DMS53 treated with DMSO at 0.1 percent for 48 hours (cell line): ENCODE data around the gene MAPRE2.

ENCODE experiments used
- DNase-seq: peaks from one replicate; lab custom pipeline; 2025; ENCODE audit not compliant: unreplicated experiment; lab: John Stamatoyannopoulos, UW

The MAPRE2 gene

DNA sequence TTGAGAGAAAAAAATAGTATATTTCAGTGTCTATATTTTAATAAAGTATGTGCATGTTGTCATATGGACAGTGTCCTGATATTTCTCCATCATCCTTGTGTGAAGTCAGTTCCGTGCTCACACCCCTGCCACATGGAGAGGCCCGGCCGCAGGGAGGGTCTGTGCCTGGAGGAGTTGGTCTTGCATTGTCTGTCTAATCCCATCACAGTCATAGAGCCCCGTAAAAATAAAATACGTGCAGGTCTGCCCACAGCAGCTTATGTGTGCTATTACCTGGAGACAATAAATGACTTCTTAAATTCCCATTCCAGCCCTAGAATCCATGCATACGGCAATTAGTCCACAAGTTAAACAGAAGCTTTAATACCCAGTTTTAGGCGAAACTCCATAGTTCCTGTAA is 20.1 kb downstream of the MAPRE2 start:
- no peak for DNase-seq

DNA sequence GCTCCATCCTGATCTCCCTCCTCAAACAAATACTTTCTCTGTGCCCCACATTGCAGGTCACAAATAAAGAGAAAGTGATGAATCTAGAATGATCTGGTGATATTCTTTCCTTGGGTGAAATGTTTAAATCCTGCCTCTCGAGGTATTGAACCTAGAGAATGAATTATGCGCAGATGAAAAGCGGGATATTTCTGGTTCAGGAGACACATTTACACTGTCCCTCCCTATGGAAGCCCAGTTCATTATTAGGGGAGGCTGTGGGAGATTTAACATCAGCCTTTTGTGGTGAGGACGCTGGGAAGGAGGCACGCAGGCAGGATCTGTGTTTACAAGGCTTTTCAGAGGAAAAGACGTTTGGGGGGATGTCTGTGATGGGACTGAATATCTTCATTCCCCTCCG is 20.6 kb downstream of the MAPRE2 start:
- no peak for DNase-seq

DNA sequence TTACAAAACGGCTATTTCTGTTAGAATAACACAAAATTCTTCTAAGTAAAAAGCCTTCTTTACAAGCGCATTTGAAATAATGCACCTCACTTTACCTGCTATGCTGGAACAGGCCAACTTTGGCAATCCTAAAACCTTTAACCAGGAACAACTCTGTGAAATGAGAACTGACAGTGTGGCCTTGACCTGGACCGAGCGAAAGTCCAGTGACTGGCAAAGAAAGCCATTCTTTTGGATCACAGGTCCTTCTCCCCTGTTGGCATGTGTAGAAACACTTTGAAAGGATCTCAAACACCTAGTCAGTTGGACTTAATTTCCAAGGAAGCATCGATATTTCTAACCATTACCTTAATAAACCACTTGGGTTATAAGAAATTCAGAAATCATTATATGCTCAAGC is 21.2 kb downstream of the MAPRE2 start:
- DNase-seq = no peak

- no peak for DNase-seq
These were observed 22.9 kb downstream of the MAPRE2 start for GRCh38 chr18:35063875-35064690.

DNA sequence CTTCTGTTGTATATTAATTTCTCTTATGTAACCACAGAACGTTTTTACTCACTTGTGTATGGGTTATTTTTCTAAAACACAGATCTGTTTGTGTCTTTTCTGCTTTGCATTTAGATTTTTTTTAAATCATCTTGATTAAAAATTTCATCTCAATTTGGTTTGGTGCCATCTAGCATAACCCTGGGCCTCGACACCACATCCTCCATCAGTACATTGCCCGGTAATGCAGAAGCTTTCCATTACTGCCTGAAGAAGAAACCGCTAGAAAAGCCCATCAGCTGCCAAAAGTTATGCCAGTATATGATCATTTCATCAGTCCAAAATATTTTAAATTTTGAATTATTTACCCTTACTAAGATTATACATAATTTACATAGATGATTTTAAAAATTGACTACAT is 26.2 kb downstream of the MAPRE2 start:
- no peak for DNase-seq

DNA sequence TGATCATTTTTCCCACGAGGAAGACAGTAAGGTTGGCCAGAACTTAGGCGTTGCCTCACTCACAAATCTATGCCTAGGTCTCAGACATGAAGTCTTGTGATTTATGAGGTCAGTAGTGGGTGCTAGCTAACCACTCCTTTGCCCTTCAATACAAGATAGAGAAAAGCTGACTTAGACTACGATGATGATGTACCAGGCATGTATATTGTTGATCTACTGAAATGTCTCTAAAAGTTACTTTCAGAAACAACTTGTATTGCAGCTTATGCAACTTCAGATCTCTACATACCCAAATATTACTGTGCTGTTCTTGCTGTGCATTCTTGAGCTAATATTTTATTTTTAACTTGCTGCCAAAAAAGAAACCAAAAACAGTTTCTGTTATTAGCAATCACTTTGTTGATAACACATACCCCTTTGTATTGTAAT is 30.6 kb downstream of the MAPRE2 start:
- no peak for DNase-seq

- no peak for DNase-seq
These were observed 31.4 kb downstream of the MAPRE2 start for GRCh38 chr18:35072616-35073015.

DNA sequence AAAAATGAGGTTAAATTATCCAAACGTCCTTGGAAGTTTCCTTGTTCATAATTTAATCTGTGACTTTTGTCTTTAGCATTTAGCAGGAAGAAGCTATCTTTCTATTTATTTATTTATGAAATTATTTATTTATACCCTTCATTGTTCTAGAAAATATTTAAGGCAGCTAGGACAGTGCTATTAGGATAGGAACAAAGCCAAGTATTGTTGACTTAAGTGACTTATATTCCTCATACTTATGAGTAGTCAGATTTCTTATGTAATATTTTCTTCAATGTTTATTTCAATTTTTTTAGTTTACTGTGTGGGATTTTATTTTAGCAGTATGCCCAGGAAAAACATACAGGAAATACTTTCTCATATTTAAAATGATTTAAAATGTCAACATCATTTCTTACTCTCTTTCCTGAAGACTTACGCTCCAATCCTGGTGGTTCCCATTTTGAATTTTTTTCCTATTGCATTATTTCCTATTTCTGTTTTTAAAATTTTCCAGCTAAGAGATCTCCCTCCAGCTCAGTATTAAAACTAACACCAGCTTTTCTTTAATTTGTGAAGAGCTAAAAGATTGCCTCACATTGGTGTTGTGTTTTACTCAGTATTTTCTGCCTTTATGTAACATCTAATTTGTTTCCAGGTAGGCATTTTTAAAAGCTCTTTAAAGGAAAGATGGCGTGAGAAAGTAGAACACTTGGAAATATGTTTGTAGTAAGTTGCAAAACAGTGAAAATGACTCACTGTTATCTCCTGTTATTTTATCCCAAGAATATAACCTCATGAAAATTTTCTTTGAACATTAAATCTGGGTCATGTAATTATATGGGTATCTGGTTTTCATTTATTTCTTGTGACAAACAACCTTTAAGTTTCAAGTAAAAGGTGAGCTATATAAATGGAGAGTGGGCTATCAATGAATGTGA is 32.2 kb downstream of the MAPRE2 start:
- DNase-seq = no peak

DNA sequence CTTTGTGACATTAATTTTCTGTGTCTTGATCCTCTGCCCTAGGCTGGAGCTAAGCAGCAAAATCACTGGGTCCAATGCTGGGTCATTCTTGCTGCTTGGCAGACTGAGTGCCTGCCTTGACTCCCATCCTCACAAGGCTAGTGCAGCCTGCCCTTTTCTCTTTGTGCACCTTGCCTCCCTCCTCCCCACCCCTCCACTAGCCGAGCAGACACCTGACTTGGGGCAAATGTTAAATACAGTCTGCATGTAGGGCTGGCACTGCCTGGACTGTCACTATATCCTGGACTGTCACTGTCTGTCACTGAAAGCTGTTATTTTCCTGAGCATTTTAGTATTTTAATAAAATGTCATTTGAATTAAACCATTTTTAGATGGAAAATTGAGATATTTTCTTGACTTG is 33.4 kb downstream of the MAPRE2 start:
- no peak for DNase-seq

DNA sequence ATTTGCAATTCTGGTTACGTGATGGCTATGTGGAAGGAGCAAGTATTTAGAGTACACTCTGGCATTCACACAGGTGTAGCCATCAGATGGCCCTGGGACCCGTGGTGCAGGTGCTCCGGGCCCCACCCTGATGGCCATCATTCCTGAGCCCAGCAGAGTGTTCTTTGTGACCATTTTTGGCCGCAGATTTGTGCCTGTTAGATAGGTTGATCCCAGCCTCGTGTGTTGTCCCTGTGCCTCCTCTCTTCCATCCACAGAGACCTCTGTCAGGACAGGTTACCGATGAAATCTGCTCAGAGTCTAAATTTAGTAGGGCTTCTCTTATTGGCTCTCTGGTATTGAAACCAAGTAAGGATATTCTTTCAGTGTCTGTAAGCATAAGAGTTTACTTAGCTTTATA is 33.9 kb downstream of the MAPRE2 start:
- DNase-seq = no peak

DNA sequence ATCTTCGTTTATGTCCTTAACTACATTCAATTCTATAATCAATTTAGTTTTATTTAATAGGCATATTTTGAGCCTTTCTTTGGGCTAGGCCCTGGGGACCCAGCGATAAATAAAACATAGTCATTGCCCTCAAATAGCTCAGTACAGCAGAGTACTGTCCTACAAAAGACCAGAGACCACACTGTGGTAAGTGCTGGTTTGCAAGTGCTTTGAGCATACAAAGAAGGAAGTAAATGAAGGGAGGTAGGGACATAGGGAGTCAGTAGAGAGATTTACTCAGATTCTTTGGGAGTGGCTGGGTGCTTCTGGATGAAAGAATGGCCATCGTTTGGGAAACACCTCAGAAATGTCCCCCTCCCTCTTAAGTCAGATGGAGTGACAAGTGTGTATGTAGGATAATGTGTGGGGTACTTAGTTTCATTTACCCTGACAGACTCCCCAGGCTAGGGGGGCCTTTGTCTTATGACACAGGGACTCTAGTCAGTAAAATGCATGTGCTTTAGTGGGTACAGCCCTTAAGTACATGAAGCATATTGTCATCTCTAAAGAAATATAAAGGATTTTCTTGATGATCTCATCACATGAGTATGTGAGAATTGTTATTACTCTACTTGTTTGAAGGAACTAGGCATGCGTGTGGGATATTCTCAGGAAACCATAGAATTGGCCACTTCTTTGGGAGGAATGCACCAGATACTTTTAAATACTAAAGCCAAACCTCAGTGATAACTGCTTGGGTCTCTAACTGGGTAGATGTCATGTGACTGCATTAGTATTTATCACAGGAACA is 35.1 kb downstream of the MAPRE2 start:
- DNase-seq = no peak

- DNase-seq = no peak
These were observed 36.7 kb downstream of the MAPRE2 start for GRCh38 chr18:35077937-35078336.

- no peak for DNase-seq
These were observed 38.8 kb downstream of the MAPRE2 start for GRCh38 chr18:35080058-35080457.

- DNase-seq = no peak
These were observed 42.0 kb downstream of the MAPRE2 start for GRCh38 chr18:35083174-35083712.

GRCh38 chr18:35084494-35085449 is 43.6 kb downstream of the MAPRE2 start:
- DNase-seq = no peak

GRCh38 chr18:35085450-35086380 is 44.5 kb downstream of the MAPRE2 start:
- no peak for DNase-seq

DNA sequence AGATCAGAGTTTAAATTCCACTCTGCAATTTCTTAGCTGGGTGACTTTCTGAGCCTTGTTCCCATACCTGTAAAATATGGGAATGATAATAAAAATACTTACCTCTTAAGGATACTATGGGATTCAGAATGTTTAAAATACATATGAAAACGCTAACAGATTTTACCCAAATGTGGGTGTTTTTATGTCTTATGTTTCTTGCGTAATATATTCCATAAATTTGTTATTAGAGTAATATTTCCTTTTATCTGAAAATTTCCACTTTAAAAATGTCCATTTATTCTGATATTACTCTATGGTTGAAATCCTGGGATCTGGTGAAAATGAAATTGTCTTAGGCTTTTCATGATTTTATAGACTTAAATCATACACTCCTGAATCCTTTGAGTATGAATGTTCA is 45.5 kb downstream of the MAPRE2 start:
- no peak for DNase-seq

GRCh38 chr18:35087726-35088125 is 46.5 kb downstream of the MAPRE2 start:
- no peak for DNase-seq

GRCh38 chr18:35088921-35089320 is 47.7 kb downstream of the MAPRE2 start:
- DNase-seq = no peak
